ES-I3 (cell line): Measurements from ENCODE around the gene ARAP2.
"Not testable (repeated sequence)": the region's sequence is repeated elsewhere in the genome, so short reads cannot be mapped to it uniquely, and the experiment has no call there.

Experiments used
- H3K36me3 ChIP-seq: 2 replicates; pipeline ENCODE4 v1.6.1; 2013; ENCODE audit warnings: mild to moderate bottlenecking, low read length, control low read depth, moderate library complexity; ENCODE audit not compliant: insufficient read depth
- H3K4me1 ChIP-seq: 2 replicates; pipeline ENCODE4 v1.6.1; 2013; ENCODE audit warnings: mild to moderate bottlenecking, control low read depth, low read length; ENCODE audit not compliant: insufficient read depth
- H3K9ac ChIP-seq: 2 replicates; pipeline ENCODE4 v1.6.1; 2013; ENCODE audit warnings: low read depth, mild to moderate bottlenecking, low read length, moderate library complexity
- H3K9me3 ChIP-seq: 2 replicates; pipeline ENCODE4 v1.6.1; 2013; ENCODE audit warnings: mild to moderate bottlenecking, low read length, moderate library complexity; ENCODE audit not compliant: control insufficient read depth, insufficient read depth

The ARAP2 gene

DNA sequence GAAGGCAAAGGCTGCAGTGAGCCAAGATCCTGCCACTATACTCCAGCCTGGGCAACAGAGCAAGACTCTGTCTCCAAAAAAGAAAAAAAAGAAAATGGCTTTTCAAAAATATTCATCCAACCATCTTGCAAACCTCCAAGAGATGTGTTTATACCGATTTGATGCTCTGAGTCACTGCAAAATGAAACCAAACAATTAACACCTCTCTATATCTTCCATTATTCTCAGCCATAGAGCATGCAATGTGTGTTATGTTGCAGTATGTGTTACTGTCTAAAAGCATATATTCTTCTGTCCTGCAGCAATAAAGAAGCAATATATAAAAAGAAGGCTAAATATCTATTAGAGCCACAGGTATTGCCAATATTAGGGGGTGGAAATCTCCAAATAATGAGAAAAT lies 51.4 kb downstream of the ARAP2 start:
- Histone ChIP-seq H3K9ac (no peak overlapping the region), H3K4me1 (no peaks in the 10 kb centered on the region), H3K9me3 (no peaks in the 10 kb centered on the region), H3K36me3 (no peaks in the 10 kb centered on the region)

DNA sequence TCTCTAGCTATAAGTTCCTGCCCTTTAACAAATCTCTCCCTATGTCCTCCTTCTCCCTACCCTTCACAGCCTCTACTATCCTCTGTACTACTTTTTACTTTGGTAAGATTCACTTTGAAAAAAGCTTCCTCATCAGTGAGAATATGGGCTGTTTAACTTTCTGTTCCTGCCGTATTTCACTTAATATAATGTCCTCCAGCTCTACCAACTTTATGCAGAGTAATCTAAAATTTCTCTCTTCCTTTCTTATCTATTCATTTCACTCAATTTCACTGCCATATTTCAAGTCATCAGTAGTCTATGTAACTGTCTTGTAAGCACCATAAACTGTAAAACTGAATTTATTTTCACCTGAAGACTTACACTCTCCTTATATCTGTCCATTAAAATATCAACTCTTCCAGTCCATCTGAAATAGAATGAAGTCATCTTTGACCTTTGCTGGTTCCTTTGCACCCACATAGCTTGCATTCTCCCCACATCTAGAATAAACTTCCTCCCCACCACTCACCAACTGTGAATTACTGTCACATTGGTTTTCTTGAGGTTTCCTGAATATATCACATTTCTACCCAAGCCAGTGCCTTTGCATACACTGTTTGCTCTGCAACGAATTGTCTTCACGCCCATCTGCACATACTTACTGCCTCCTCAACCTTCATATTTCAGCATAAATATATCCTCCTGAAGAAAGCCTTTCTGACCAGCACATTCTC lies 54.6 kb downstream of the ARAP2 start:
- Histone ChIP-seq H3K36me3 (no peaks in the 10 kb centered on the region), H3K4me1 (no peaks in the 10 kb centered on the region), H3K9me3 (no peaks in the 10 kb centered on the region), H3K9ac (no peak overlapping the region)

DNA sequence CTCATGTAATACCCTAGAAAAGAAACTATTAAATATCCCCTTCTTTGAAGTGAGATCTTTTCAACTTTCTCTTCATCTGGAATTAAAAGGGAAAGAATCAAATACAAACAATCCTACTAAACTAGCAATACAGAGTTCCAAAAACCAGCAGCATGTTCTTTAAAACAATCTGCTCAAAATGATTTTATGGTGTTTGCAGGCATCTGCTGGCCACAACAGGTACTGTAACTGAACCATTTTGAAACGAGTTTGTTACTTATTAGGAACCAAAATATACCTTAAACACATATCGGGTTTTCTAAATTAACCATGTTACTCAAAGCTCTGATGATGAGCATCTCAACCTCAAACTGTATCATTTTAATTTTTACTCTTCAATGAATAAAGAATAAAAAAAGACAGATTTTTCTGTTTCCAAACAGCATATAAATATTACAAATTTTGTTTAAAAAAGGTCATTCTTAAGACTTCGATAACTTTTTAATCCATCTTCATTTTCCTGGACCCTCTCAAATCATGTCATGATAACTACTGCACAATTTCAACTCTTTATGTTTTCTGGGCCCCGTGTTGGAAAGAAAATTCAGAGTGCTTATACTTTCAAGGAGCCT lies 56.5 kb downstream of the ARAP2 start:
- Histone ChIP-seq H3K9ac (no peak overlapping the region), H3K36me3 (no peaks in the 10 kb centered on the region), H3K4me1 (no peaks in the 10 kb centered on the region), H3K9me3 (no peaks in the 10 kb centered on the region)

DNA sequence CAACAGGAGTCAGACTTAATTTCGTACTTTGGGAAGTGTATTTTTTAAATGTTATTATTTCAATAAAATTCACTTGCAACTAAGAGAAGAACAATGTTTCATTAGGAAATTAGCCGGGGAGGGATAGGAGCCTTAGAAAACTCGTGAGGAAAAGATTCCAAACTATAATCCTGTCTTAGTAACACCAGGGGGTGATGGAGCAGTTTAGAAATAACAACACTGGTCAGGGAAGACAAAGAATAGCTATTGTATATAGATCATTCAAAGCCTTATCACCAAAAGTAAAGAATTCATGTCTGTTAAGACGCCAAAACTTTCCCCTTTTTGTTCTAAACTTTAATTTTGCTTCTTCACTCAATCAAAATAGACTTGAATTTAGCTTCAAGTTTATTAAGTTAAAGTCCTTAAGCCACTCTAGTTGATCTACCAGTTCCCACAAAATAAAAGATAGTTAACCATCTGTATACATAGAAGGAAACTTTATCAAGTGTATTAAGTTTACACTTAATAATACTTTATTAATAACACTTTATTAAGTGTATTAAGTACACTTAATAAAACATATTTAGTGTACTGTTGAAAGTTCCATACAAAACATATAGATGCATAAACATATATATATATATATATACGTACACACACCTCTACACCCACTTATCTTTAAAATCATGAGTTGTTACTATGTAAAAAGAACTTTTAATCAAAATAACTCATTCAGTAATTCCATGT lies 60.5 kb downstream of the ARAP2 start:
- H3K9me3 ChIP-seq = no peaks in the 10 kb centered on the region
- no peaks in the 10 kb centered on the region for H3K36me3 ChIP-seq
- no peaks in the 10 kb centered on the region for H3K4me1 ChIP-seq
- H3K9ac ChIP-seq = no peak overlapping the region

DNA sequence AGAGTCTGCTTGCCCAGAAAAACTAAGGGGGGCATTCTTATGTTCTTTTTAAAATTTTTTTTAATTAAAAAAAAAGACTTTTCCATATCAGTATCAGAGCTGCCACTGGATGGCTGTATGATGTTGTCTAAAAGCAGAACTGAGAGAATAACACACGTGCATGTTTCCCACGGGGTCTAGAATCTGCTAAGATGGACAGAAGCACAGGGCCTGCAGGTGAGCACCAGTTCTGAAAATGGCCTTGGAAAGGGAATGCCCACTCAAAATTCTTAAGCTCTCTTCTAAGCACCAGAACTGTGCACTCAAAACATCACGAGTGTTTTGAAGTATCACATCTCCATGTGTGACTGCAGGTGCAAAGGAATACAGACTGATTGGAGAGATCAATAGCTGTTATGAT lies 61.1 kb downstream of the ARAP2 start:
- H3K9ac ChIP-seq = no peak overlapping the region
- H3K9me3 ChIP-seq = no peaks in the 10 kb centered on the region
- H3K4me1 ChIP-seq = no peaks in the 10 kb centered on the region
- H3K36me3 ChIP-seq = no peaks in the 10 kb centered on the region

DNA sequence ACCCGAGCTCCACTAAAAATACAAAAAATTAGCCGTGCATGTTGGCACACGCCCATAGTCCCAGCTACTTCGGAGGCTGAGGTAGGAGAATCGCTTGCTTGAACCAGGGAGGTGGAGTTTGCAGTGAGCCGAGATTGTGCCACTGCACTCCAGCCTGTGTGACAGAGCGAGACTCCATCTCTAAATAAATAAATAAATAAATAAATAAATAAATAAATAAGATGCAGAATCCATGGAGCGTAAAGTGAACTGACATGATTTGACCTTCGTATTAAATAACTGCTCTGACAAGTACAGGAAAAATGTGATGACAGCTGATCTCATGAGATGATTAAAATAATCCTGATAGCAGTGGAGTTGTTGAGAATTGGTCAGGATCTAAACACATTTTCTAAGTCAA lies 62.0 kb downstream of the ARAP2 start:
- not testable (repeated sequence) for H3K9me3 ChIP-seq, H3K36me3 ChIP-seq

DNA sequence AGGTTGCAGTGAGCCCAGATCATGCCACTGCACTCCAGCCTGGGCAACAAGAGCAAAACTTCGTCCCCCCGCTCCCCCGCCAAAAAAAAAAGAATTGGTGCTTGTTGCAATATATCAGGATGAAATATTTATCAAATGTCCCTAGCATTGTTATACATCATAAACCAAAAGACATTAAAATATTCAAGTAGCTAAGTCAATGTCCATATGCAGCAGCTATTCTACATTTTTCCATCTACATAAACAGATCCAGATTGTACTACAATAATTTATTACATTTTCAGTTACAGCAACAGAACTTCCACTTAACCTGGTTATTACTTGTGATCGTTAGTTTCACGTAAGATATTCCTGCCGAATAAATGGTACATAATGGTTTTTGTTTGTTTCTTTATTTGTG lies 64.1 kb downstream of the ARAP2 start:
- H3K9me3 ChIP-seq = no peaks in the 10 kb centered on the region
- H3K9ac ChIP-seq = no peak overlapping the region
- no peaks in the 10 kb centered on the region for H3K4me1 ChIP-seq
- no peaks in the 10 kb centered on the region for H3K36me3 ChIP-seq

More for the DNA sequence above, 62.0 kb downstream of the ARAP2 start:
- H3K9ac ChIP-seq, H3K4me1 ChIP-seq: not testable (repeated sequence)

DNA sequence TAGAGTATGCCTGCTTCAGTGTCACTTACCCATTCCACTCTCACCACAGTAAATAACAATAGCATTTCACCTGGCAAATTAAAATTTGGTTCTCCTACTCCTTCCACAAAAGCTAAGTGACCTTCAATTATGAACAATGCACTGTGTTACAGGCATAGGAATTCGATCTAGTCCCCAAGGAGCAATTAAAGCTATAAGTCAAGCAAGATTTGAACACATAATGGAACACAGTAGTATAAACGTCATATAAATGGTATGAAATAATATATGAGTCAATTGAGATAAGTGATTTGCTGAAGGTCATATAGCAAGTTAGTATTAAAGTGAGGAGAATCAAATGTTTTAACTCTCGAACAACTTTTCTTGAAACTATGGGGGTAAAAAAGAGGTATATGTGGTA lies 65.8 kb downstream of the ARAP2 start:
- H3K9me3 ChIP-seq = no peaks in the 10 kb centered on the region
- no peak overlapping the region for H3K9ac ChIP-seq
- H3K4me1 ChIP-seq = no peaks in the 10 kb centered on the region
- no peaks in the 10 kb centered on the region for H3K36me3 ChIP-seq

DNA sequence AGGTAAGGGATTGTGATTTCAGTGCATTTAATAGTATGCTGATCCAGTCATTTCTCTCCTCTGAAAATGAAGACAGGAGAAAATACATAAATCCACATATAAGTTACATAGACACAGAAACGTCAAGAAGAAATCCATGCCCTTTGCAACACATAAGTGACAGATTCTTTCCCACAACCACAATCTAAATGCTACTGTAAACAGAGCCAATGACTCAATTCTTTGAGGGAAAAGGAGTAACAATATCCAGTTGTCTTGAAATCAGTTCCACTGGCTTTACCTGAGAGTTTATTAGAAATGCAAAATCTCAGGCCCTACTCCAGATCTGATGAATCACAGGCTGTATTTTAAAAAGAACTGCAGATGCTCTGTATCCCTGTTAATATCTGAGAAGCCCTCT lies 66.4 kb downstream of the ARAP2 start:
- H3K36me3 ChIP-seq = no peaks in the 10 kb centered on the region
- no peaks in the 10 kb centered on the region for H3K9me3 ChIP-seq
- H3K4me1 ChIP-seq = no peaks in the 10 kb centered on the region
- H3K9ac ChIP-seq = no peak overlapping the region

DNA sequence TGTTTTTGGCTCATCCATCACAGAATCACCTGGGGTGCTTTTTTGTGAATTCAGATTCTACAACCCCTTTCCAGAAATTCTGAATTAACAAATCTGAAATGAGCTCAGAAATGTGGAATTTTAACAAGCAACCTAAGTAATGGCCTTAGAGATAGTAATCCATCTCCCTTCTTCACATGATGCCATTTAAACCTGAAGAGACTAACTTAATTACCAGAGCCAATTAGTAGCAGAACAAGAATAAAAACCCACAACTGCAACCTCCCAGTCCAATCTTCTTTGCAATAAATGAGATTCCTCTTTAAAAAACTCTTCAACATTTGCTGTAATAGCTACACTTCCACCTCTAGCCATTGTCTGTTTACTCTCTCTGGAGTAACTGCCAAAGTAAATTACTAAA lies 69.7 kb downstream of the ARAP2 start:
- no peaks in the 10 kb centered on the region for H3K9me3 ChIP-seq
- no peak overlapping the region for H3K9ac ChIP-seq
- no peaks in the 10 kb centered on the region for H3K36me3 ChIP-seq

DNA sequence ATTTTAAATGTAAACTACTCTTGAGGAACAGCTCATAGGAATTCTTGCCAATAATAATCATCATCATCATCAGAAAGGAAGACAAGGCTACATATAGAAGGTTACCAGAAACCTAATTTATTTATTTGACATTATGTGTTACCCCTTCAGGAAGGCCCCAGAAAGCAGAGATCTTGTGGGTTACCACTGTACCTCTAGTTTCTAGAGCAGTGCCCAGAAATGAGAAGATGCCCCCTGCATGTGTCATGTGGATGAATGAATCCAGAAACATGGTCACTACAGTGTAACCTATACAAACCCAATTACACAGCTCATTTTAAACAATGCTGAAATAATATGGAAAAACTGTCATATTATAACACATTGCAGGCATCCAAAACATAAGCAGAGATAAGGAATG lies 70.4 kb downstream of the ARAP2 start:
- no peaks in the 10 kb centered on the region for H3K4me1 ChIP-seq
- H3K36me3 ChIP-seq = no peaks in the 10 kb centered on the region
- no peaks in the 10 kb centered on the region for H3K9me3 ChIP-seq
- H3K9ac ChIP-seq = no peak overlapping the region

More for the DNA sequence above, 69.7 kb downstream of the ARAP2 start:
- H3K4me1 ChIP-seq = no peaks in the 10 kb centered on the region

DNA sequence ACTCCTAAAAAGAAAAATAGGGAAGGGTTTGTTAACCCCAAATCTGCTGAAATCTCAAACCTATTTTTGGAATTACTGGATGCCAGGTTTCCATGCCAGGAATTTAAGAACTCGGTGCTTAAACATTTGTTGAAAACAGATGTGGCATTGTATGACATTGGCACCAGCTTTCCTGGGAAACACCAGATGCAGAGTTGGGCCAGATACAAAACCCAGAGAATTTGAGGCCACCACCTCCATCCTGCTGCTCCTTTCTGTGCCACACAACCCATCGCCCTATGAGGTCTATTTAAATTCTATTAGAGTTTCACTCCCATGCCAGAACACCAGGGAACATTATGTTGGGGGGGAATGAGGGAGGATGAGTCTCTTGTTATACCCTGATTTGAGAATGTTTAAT lies 71.7 kb downstream of the ARAP2 start:
- Histone ChIP-seq H3K36me3 (no peaks in the 10 kb centered on the region), H3K9me3 (no peaks in the 10 kb centered on the region), H3K9ac (no peak overlapping the region), H3K4me1 (no peaks in the 10 kb centered on the region)

DNA sequence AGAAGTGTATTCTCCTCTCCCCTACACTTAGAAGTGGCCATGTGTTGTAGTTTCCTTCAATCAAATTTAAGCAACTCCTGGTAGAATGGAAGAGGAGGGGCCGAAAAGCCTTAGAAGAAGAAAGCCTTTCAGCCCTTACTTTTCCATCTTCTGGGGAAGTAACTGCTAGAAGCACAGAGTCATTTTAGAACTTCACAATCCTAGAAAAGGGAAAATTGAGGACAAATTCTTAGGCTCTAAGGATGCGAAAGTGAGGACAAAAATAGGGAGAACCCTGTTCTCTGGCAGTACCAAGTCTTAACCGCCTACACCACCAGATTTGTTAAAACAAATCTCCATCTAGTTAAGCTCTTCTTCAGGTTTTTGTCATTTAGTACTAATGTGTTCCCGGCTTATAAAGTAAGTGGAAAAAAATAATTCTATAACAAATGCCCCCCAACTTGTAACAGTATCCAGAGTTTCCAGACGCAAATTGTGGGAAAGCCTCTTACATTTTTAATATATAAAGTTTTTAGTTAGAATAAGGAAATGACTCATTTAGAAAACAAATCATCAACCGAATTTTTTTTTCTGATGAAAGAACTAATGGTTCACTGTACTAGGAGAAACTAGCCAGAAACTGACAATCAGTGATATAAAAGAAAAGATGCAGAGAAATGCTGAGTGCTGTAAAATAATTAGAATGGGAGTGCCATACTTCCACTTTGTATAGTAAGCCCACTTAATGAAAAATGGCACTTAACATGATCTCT lies 76.0 kb downstream of the ARAP2 start:
- Histone ChIP-seq H3K9ac (no peak overlapping the region), H3K9me3 (no peaks in the 10 kb centered on the region), H3K4me1 (no peaks in the 10 kb centered on the region), H3K36me3 (no peaks in the 10 kb centered on the region)

DNA sequence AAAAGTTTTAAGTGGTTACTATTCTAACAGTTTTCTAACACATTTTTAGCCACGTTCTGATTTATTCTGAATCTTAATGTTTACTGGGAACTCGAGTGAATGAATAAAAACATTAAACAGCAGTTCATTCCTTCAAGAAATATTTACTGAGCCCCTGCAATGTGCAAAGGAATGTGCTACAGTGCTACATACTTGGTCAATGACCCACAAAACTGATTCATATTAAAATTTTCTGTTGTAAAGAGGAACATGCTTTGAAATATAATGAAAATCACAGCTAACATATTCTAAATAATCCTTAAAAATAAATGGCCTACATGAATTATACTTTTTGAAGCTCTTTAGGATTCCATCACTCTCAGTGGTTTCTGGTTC lies 78.7 kb downstream of the ARAP2 start:
- no peaks in the 10 kb centered on the region for H3K9me3 ChIP-seq
- no peak overlapping the region for H3K9ac ChIP-seq
- no peaks in the 10 kb centered on the region for H3K36me3 ChIP-seq
- H3K4me1 ChIP-seq = peaks cover 4% of the 10 kb centered on the region; the same call in 1 of the 2 replicates
